HCT116 (cell line): ENCODE measurements around the gene OR10A6. TPM values are rescaled to one million over a fixed set of nuclear protein-coding genes. Genes with fewer than 3 reads are reported as not detected.

Experiments used
- ATAC-seq: fragments of 200-7000 bp; cut with Tn5 transposase; 2 replicates; pipeline ENCODE4 v1.9.1; 2020; ENCODE audit warnings: mild to moderate bottlenecking, moderate library complexity
- BruUV-seq: library from RNA; stranded (reverse); fragments of 400-500 nt; replicated peaks from 2 replicates; lab custom pipeline; 2021; lab: Mats Ljungman, UMichigan
- CTCF ChIA-PET: fragments of 300-600 bp; sonication (Branson Sonifier 250); formaldehyde crosslinking; loops from one replicate; lab custom pipeline; 2021; ENCODE audit warnings: antibody characterized with exemption; lab: Charles Lee
- POLR2A ChIA-PET: fragments of 300-600, 350-600 bp; sonication (Branson Sonifier 250); formaldehyde crosslinking; loops from one replicate; lab custom pipeline; 2021; ENCODE audit warnings: antibody characterized with exemption; lab: Charles Lee
- RAD21 ChIA-PET, 2 experiments: fragments of 300-600 bp; sonication (Branson Sonifier 250); formaldehyde crosslinking; loops; one replicate each; lab custom pipeline; 2023; ENCODE audit warnings: low total read pairs in 2 of 2; ENCODE audit not compliant: uncharacterized antibody in 2 of 2, unreplicated experiment in 2 of 2, low non-redundant PET in 1 of 2; lab: Charles Lee
- DNase-seq: peaks from one replicate; pipeline ENCODE4 v3.0.0-alpha.2; 2010; ENCODE audit warnings: low read depth, low spot score
- H2AFZ ChIP-seq: fragments of 200-600 bp; shearing (Covaris generic), sonication (generic); 2 replicates; pipeline ENCODE4 v1.6.1; 2017; ENCODE audit warnings: low read depth, mixed run types, mixed read lengths, antibody characterized with exemption, low read length; ENCODE audit not compliant: poor library complexity, severe bottlenecking
- H3K27ac ChIP-seq: 2 replicates; pipeline ENCODE4 v1.5.1; 2012; ENCODE audit warnings: low read depth, low read length
- H3K27me3 ChIP-seq: fragments of 200-600 bp; sonication (generic); 2 replicates; pipeline ENCODE4 v1.6.1; 2016; ENCODE audit warnings: mixed run types, low read length, mixed read lengths; ENCODE audit not compliant: insufficient read depth
- H3K36me3 ChIP-seq, 2 experiments: fragments of 200-500 bp in 1 of 2; fragments of 200-600 bp in 1 of 2; sonication (Bioruptor generic) in 1 of 2; sonication (generic) in 1 of 2; 2 replicates each; pipeline versions ENCODE4 v1.5.1 to v1.6.1; 2014 to 2016; ENCODE audit warnings: low read length in 2 of 2, inconsistent platforms in 1 of 2, mixed read lengths in 1 of 2, mixed run types in 1 of 2; ENCODE audit not compliant: insufficient read depth in 2 of 2, control insufficient read depth in 1 of 2
- H3K4me1 ChIP-seq, 2 experiments: fragments of 200-600 bp in 1 of 2; sonication (generic) in 1 of 2; 2 replicates each; pipeline versions ENCODE4 v1.5.1 to v1.6.1; 2012 to 2017; ENCODE audit warnings: low read length in 2 of 2, inconsistent platforms in 1 of 2, mild to moderate bottlenecking in 1 of 2, mixed read lengths in 1 of 2, mixed run types in 1 of 2, moderate library complexity in 1 of 2; ENCODE audit not compliant: insufficient read depth in 2 of 2, control insufficient read depth in 1 of 2
- H3K4me2 ChIP-seq: fragments of 200-600 bp; sonication (generic); 2 replicates; pipeline ENCODE4 v1.6.1; 2017; ENCODE audit warnings: mixed run types, low read length, mixed read lengths
- H3K4me3 ChIP-seq, 2 experiments: fragments of 200-600 bp in 1 of 2; sonication (generic) in 1 of 2; replicated peaks in 1 of 2; 2 replicates each; pipeline ENCODE4 v1.5.1; 2011 to 2016; ENCODE audit warnings: low read length in 2 of 2, control low read depth in 1 of 2, low read depth in 1 of 2, mild to moderate bottlenecking in 1 of 2, mixed read lengths in 1 of 2, mixed run types in 1 of 2
- H3K79me2 ChIP-seq: fragments of 200-600 bp; sonication (generic); 2 replicates; pipeline ENCODE4 v1.6.1; 2017; ENCODE audit warnings: mild to moderate bottlenecking, mixed run types, low read length, moderate library complexity, mixed read lengths; ENCODE audit not compliant: insufficient read depth
- H3K9ac ChIP-seq: fragments of 200-600 bp; sonication (generic); 2 replicates; pipeline ENCODE4 v1.6.1; 2016; ENCODE audit warnings: low read length, mixed read lengths
- H3K9me2 ChIP-seq: fragments of 200-600 bp; sonication (generic), shearing (Covaris generic); 2 replicates; pipeline ENCODE4 v1.6.1; 2017; ENCODE audit warnings: mixed run types, mild to moderate bottlenecking, moderate library complexity; ENCODE audit not compliant: insufficient read depth
- H3K9me3 ChIP-seq, 2 experiments: fragments of 200-500 bp in 1 of 2; fragments of 200-600 bp in 1 of 2; sonication (Bioruptor generic) in 1 of 2; sonication (generic) in 1 of 2; 2 replicates each; pipeline ENCODE4 v1.6.1; 2014 to 2017; ENCODE audit warnings: low read length in 2 of 2, mixed read lengths in 2 of 2, inconsistent platforms in 1 of 2, low read depth in 1 of 2, mild to moderate bottlenecking in 1 of 2, mixed run types in 1 of 2, moderate library complexity in 1 of 2; ENCODE audit not compliant: control insufficient read depth in 1 of 2, insufficient read depth in 1 of 2
- H4K20me1 ChIP-seq: fragments of 200-600 bp; sonication (generic), shearing (Covaris generic); 2 replicates; pipeline ENCODE4 v1.6.1; 2017; ENCODE audit warnings: mixed run types, mild to moderate bottlenecking, moderate library complexity; ENCODE audit not compliant: insufficient read depth
- EGR1 ChIP-seq: IDR thresholded peaks from 2 replicates; pipeline ENCODE4 v1.6.1; 2012; ENCODE audit warnings: low read depth
- EZH2 ChIP-seq: fragments of 200-600 bp; sonication (generic); IDR thresholded peaks from 2 replicates; pipeline ENCODE4 v1.6.1; 2017; ENCODE audit warnings: antibody characterized with exemption, mixed run types
- FOSL1 ChIP-seq: IDR thresholded peaks from 2 replicates; pipeline ENCODE4 v1.6.1; 2012; ENCODE audit warnings: low read depth
- SIN3A ChIP-seq: IDR thresholded peaks from 2 replicates; pipeline ENCODE4 v1.6.1; 2012; ENCODE audit warnings: low read depth
- SP1 ChIP-seq: IDR thresholded peaks from 2 replicates; pipeline ENCODE4 v1.6.1; 2012; ENCODE audit warnings: low read depth
- SRF ChIP-seq: IDR thresholded peaks from 2 replicates; pipeline ENCODE4 v1.6.1; 2012; ENCODE audit warnings: low read depth
- YY1 ChIP-seq: IDR thresholded peaks from 2 replicates; pipeline ENCODE4 v1.6.1; 2011; ENCODE audit warnings: low read length, low read depth, moderate library complexity, mild to moderate bottlenecking; ENCODE audit not compliant: insufficient replicate concordance; ENCODE audit errors: extremely low read depth
- intact Hi-C: fragments of 100-400 bp; cut with micrococcal nuclease; formaldehyde crosslinking; loops from 2 replicates; pipeline ENCODE4 v1.10.0; 2022
- total RNA-seq: library from RNA; stranded (reverse); gene quantifications from one replicate; pipeline ENCODE4 v1.2.1, GENCODE V29; 2021; ENCODE audit not compliant: unreplicated experiment
- TF ChIP-seq, protein P1 (sequence below): IDR thresholded peaks from 2 replicates; pipeline ENCODE4 v1.6.1; 2011; ENCODE audit warnings: mild to moderate bottlenecking, low read length, moderate library complexity; ENCODE audit not compliant: insufficient replicate concordance; ENCODE audit errors: extremely low read depth
- TF ChIP-seq, protein P2 (sequence below): IDR thresholded peaks from 2 replicates; pipeline ENCODE4 v1.6.1; 2012; ENCODE audit warnings: low read depth

OR10A6 gene
- total RNA-seq, 1 experiment from 2014 or later: not detected

DNA sequence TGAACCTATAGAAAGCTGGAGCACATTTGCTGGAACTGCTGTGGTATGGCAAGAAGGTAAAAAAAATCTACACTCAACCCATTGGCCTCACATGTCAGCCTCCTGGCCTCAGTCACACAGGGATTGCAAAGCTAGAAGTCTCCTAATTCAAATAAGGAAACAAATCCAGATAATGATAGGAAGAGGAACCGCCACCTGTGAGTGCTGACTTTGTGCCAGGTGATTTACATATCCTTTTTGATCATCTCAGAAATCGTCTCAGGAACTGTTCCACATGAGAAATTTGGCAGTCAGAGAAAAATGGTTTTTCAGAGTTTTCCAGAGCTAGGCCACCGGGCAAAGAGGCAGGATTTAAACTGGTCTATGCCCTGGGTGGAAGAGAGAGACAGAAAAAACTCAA, 33.2 kb upstream of the OR10A6 start:
- H3K27ac ChIP-seq: no peak overlapping the region
- no peak overlapping the region for H2AFZ ChIP-seq
- DNase-seq (no peak), ATAC-seq (no peak)
- H3K4me3 ChIP-seq: no peak overlapping the region
- intact Hi-C loops: no loop called here
- no peak for TF ChIP-seq EZH2
- TF ChIP-seq, protein P1, sequence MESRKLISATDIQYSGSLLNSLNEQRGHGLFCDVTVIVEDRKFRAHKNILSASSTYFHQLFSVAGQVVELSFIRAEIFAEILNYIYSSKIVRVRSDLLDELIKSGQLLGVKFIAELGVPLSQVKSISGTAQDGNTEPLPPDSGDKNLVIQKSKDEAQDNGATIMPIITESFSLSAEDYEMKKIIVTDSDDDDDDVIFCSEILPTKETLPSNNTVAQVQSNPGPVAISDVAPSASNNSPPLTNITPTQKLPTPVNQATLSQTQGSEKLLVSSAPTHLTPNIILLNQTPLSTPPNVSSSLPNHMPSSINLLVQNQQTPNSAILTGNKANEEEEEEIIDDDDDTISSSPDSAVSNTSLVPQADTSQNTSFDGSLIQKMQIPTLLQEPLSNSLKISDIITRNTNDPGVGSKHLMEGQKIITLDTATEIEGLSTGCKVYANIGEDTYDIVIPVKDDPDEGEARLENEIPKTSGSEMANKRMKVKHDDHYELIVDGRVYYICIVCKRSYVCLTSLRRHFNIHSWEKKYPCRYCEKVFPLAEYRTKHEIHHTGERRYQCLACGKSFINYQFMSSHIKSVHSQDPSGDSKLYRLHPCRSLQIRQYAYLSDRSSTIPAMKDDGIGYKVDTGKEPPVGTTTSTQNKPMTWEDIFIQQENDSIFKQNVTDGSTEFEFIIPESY: no peak
- no peak for TF ChIP-seq SIN3A
- TF ChIP-seq SP1: no peak
- no peak for TF ChIP-seq EGR1
- TF ChIP-seq, protein P2, sequence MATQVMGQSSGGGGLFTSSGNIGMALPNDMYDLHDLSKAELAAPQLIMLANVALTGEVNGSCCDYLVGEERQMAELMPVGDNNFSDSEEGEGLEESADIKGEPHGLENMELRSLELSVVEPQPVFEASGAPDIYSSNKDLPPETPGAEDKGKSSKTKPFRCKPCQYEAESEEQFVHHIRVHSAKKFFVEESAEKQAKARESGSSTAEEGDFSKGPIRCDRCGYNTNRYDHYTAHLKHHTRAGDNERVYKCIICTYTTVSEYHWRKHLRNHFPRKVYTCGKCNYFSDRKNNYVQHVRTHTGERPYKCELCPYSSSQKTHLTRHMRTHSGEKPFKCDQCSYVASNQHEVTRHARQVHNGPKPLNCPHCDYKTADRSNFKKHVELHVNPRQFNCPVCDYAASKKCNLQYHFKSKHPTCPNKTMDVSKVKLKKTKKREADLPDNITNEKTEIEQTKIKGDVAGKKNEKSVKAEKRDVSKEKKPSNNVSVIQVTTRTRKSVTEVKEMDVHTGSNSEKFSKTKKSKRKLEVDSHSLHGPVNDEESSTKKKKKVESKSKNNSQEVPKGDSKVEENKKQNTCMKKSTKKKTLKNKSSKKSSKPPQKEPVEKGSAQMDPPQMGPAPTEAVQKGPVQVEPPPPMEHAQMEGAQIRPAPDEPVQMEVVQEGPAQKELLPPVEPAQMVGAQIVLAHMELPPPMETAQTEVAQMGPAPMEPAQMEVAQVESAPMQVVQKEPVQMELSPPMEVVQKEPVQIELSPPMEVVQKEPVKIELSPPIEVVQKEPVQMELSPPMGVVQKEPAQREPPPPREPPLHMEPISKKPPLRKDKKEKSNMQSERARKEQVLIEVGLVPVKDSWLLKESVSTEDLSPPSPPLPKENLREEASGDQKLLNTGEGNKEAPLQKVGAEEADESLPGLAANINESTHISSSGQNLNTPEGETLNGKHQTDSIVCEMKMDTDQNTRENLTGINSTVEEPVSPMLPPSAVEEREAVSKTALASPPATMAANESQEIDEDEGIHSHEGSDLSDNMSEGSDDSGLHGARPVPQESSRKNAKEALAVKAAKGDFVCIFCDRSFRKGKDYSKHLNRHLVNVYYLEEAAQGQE: no peak
- no peak for TF ChIP-seq FOSL1
- no peak for TF ChIP-seq SRF
- no peak for TF ChIP-seq YY1
- CTCF ChIA-PET: no interaction called here
- peaks cover 43% of the 10 kb centered on the region for H3K27me3 ChIP-seq
- H3K9me2 ChIP-seq: no peaks in the 10 kb centered on the region
- no peaks in the 10 kb centered on the region for H4K20me1 ChIP-seq
- RAD21 ChIA-PET: no interaction called here
- no peak overlapping the region for H3K4me2 ChIP-seq
- H3K4me1 ChIP-seq: no peaks in the 10 kb centered on the region
- no peaks in the 10 kb centered on the region for H3K36me3 ChIP-seq
- H3K9ac ChIP-seq: no peak overlapping the region
- no TSS peak for BruUV-seq
- H3K79me2 ChIP-seq: no peaks in the 10 kb centered on the region
- H3K9me3 ChIP-seq: no peaks in the 10 kb centered on the region
- POLR2A ChIA-PET: no interaction called here
